NK-92 treated with Interleukin-12 subunit alpha and Interleukin-12 subunit beta, amount 100 ng/mL, for 24 hours (cell line): Measurements from ENCODE around the gene CYTH4.
"Not testable (repeated sequence)": the region's sequence is repeated elsewhere in the genome, so short reads cannot be mapped to it uniquely, and the experiment has no call there.

Experiments used
- DNase-seq: peaks from one replicate; lab custom pipeline; 2025; lab: John Stamatoyannopoulos, UW

Gene CYTH4

GRCh38 chr22:37328538-37329237 is 46.4 kb downstream of the CYTH4 start:
- DNase-seq, result not testable (repeated sequence)

DNA sequence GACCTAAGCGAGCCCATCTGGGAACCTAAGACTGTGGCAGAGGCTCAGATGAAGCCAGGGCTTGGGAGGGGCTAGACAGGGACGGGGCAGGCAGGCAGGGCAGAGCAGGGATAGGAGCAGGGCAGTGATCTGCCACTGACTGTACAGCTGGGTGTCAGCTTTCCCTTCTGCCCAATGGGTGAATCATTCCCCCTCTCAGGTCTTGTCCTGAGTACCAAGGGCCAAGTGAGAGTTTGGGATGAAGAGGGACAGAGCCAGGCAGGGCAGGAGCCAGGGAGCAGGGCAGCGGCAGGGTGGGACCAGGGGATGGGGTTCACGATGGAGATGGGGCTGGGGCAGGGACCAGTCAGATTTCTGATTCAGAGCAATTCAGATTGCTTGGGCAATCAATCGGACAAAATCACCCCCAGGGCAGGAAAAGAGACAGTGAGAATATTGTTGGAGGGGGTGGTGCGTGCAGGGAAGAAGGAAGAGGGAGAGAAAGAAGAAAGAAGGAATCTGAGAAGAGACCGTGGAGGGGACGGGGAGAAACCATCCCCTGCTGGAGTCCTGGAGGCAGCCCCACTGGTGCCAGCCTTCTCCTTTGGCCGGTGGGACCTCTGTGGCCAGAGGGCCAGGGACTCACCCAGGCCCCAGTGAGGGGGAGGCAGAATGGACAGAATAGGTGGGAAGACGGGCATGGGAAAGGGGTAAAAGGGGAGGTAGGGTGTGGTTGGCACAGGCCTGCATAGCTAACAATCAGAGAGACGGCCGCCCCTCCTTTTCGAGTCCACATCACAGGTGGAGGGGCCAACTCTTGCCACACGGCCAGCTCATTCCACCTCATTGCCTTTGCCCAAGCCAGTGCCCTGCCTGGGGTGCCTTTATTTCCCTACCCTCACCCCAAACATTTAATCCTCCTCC is 47.2 kb downstream of the CYTH4 start:
- no peak for DNase-seq

DNA sequence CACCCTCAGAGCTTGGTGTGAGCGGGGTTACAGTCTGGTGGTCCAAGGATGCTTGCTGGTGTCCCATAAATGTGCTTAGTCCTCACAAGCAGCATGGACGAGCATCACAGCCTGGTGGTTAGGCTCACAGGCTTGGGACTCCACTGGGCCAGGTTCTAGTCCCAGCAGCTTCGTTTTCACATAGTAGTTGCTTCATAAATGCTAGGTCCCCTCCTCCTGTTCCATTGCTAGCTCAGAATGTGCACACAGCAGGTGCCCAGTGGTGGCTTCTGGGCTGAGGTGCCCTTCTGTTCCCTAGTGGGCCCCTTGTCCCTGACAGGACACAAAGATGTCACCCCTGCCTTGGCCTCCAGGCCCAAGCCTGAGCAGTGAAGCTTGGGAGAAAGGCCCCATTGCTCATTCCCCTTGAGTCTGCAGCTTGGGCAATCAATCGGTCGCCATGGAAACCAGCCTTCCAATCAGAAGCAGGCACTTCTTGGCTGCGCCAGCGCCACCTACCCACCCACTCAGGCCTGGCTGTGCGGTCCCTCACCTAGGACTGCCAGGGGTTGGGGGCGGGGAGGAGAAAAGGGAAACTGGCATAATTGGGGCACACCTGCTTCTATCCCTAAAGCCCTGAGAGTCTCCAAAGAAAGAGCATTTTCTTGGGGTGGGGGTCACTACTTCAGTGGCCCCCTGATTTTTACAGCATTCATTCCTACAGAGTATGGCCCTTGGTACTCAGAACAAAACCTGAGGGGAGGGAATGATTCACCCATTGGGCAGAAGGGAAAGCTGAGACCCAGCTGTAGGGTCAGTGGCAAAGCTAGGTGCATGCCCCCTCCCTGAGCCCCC is 48.1 kb downstream of the CYTH4 start:
- no peak for DNase-seq

DNA sequence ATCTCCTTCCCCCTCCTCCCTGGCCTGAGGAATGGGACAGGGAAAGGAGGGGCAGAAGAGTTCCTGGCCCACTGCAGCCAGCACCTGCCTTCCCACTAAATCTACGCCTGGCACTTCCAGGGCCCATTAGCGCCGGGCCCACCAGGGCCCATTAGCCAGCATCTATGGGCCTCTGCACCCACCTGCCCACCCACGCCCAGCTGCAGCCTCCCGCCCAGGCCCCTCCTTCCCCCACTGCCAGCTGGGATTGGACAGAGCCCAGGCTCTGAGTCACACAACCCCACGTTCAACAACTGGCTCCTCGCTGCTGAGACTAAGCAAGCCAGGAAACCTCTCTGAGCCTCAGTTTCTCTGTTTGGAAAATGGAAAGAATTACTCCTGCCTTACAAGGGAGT is 48.7 kb downstream of the CYTH4 start:
- DNase-seq, result no peak

DNA sequence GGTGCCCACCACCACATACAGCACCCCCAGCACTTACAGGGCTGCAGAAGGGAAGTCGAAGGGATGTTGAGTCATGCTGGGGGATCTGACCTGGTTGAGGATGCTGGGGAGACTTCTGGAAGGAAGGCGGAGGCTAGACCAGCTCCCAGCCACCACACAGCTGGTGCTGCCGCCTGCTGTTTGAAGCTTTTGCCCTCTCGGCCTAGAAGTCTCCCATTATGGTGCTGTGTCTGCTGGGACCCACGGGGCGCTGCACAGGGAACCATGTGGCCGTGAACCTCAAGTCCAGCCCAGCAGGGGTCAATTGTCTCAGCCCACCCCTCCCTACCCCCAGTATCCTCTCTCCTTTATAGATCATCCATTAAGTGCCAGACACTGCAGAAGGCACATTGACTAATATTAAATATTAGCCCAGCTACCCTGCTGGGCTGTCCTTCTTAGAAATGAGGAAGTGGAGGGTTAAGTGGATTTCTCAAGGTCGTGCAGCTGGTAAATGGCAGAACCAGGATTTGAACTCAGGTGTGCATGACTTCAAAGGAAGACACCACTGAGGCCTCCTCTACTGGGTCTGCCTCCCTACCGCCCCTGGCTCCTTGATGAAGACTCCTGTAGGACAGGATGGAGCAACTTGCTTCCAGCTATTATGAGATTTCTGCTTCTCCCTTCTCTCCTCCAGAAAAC is 49.7 kb downstream of the CYTH4 start:
- DNase-seq, result no peak

- DNase-seq, result no peak
Measured at GRCh38 chr22:37333724-37334460, 51.6 kb downstream of the CYTH4 start.

DNA sequence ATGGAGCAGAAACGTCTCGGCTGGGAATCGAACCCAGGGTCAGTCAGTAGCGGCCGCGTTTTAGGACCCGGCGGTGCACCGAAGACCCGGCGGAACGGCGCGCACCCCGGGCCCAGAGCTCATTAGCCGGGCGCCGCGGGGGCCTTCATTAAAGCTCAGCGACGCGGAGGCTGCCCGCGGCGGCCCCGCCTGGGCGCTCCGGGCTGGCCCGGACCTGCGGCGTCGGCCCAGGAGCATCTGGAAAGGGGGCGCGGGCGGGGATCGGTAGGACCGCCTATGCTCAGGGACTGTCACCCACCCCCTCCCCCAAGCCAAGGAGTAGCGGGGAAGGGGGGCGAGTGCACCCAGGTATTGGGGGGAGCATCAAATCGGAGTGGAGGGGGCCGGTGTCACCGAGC is 52.2 kb downstream of the CYTH4 start:
- no peak for DNase-seq

DNA sequence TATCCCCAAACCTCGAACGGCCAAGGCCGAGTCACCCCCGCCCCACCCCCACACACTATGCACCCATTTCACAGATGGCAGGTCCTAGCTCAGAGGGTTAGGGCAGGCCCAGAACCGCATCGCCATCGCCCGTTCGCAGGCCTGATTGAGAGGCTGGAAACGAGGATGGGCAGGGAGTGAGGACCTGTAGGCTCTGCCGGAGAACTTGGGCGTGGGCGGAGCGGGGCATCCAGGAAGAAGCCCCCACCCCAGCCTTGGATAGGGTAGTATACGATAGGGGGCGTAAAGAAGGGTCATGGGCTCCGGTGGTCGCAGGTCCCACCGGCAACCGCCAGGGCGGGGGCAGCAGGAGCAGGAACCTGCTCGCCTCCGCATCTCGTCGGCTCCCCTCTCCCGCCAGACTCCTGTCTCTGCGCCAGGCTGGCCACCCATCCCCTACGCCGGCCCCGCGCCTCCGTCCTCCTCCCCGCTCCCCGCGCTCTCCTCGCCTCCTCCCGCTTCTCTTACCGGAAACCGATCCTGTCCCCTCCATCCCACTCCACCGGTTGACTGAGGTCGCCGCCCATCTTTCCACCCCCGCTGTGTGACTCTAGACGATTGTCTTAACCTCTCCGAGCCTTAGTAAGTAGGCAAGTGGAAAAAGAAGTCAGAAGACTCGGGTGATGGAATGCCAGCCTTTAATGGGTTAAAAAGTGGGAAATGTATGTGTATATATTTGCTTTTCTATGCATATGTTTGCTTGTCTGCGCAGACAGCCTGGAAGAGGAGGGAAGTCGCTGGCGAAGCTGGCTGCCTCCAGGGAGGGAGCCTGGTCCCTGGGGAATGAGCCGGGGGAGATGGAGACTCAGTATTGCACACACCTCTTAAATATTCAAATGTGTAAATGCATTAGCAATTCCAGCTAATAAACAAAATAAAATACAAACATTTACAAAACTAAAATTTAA is 52.8 kb downstream of the CYTH4 start:
- DNase-seq, result no peak

- no peak for DNase-seq
Measured at GRCh38 chr22:37335806-37336199, 53.5 kb downstream of the CYTH4 start.

- no peak for DNase-seq
Measured at GRCh38 chr22:37336579-37336978, 54.3 kb downstream of the CYTH4 start.

DNA sequence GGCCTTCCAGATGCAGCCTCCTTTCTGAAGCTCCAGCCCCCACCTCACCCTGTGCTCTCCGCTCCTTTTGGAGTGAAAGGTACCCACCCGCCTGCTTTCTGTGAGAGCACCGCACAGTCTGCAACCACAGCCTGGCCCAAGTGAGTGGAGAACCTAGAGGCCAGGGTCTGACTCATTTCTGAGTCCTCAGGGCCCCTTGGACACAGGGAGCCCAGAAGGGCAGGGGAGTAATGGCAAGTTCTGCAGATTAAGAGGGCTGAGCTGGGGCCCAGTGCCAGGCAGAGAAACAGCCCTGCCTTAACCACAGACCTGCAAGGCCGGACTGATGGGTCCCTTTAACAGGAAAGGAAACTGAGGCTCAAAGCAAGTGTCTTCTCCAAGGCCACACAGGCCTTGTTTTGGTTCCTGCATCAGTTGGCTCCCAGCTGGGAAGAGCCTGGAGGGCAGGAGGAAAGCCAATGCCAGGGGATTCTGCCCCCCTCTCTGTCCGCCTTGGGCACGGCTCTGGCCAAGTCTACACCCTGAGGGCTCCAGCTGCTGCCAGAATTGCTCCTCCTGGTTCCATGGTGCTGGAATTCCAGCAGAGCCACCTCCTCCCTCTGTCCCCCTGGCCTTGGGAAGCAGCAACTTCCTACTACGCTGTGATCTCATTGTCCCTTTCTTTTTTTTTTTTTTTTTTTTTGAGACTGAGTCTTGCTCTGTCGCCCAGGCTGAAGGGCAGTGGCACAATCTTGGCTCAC is 55.1 kb downstream of the CYTH4 start:
- no peak for DNase-seq

GRCh38 chr22:37338539-37339246 is 56.4 kb downstream of the CYTH4 start:
- no peak for DNase-seq

GRCh38 chr22:37340331-37341262 is 58.3 kb downstream of the CYTH4 start:
- no peak for DNase-seq

GRCh38 chr22:37342065-37342464 is 59.8 kb downstream of the CYTH4 start:
- no peak for DNase-seq

DNA sequence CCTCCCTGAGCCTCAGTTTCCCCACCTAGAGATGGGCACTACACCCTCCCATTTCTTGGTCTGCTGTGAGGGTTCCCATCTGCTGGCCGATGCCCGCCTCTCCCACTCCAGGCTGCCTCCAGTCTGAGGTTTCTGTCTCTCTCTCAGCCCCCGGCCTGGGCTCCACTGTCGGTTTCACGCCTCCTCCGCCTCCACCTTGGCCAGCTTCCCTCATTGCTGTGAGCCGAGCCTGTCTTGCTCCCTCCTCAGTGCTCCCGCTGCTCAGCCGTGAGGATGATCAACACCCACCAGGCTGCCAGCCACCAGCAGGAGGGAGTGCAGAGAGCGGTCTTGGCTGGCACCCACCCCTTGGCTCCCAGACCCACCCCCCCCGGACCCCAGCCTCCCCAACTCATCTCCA is 61.0 kb downstream of the CYTH4 start:
- no peak for DNase-seq

GRCh38 chr22:37343863-37344734 is 61.8 kb downstream of the CYTH4 start:
- DNase-seq, result no peak
